AG04450 (cell line): ENCODE results near the gene CISD3. TPM values are rescaled to one million over a fixed set of nuclear protein-coding genes. Genes with fewer than 3 reads are reported as not detected.

Experiments
- CTCF ChIA-PET: fragments of 300-600, 350-600 bp; formaldehyde crosslinking; extraction: SDS; loops from one replicate; lab custom pipeline; 2022; ENCODE audit warnings: antibody characterized with exemption, inconsistent platforms; lab: Charles Lee
- POLR2A ChIA-PET: fragments of 350-600 bp; formaldehyde crosslinking; extraction: SDS; loops from one replicate; lab custom pipeline; 2021; ENCODE audit warnings: antibody characterized with exemption, inconsistent platforms; lab: Yijun Ruan, JAX
- DNase-seq: peaks from one replicate; pipeline ENCODE4 v3.0.0-alpha.2; 2011; ENCODE audit warnings: low read depth, low spot score
- H3K27ac ChIP-seq: one replicate; pipeline ENCODE4 v1.5.1; 2012; ENCODE audit warnings: low read depth, low read length, control low read depth
- H3K27me3 ChIP-seq: one replicate; pipeline ENCODE4 v1.6.0; 2012; ENCODE audit warnings: low read length; ENCODE audit not compliant: control insufficient read depth, insufficient read depth
- H3K4me3 ChIP-seq: 2 replicates; pipeline ENCODE4 v1.5.1; 2011; ENCODE audit warnings: mild to moderate bottlenecking, low read depth, low read length, control low read depth
- H3K9me3 ChIP-seq: 2 replicates; pipeline ENCODE4 v1.5.1; 2012; ENCODE audit warnings: low read length; ENCODE audit not compliant: control insufficient read depth, insufficient read depth
- polyA plus RNA-seq: library from polyadenylated mRNA; depleted of rRNA; stranded (reverse); fragments of >200 nt; gene quantifications from 2 replicates; pipeline ENCODE4 v1.2.3, GENCODE V29; 2011
- TF ChIP-seq, protein P1 (sequence below): IDR thresholded peaks from 2 replicates; pipeline ENCODE4 v1.5.1; 2011; ENCODE audit warnings: low read depth, low read length, control low read depth, inconsistent platforms

Gene CISD3
- polyA plus RNA-seq, 1 experiment = 6.5 TPM

DNA sequence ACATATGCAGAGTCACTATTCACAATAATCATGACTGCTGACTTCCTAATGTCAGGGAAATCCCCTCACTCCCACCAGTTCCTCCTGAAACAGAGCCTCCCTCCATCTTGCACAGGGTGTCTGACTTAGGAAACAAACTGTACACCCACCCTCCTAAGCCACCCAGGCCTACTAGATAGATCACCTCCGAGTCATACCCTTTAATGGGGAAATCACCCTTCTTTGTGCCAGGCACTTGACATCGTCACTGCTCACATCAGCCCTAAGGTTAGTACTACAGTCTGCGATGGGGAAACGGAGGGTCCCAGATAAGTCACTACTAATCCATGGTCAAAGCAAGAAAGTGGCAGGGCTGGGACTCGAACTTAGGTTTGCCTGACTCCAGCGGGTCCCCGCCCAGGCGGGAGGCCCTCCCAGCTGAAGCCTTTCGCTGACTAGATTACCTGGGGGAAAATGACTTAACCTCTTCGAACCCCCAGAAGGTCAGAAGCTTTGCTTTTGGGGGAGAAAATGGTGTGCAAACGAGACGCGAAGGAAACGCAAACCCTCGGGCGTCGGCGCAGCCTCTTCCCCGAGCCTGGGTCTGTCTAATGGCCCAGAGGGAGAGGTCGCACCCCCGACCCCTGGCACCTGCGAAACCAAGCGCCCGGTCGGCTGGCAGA lies 28.5 kb upstream of the CISD3 start:
- DNase-seq = no peak
- peak overlapping the region; percentile 77 for H3K27ac ChIP-seq
- POLR2A ChIA-PET = interaction anchor here (0.7 kb wide), 1 partner anchor 119 kb away, joined by 3 read pairs; no protein-coding TSS in a partner anchor
- peak overlapping the region; percentile 64 for H3K4me3 ChIP-seq
- CTCF ChIA-PET = interaction anchor here (0.7 kb wide), 1 partner anchor 43 kb away, joined by 3 read pairs; no protein-coding TSS in a partner anchor
- TF ChIP-seq, protein P1, sequence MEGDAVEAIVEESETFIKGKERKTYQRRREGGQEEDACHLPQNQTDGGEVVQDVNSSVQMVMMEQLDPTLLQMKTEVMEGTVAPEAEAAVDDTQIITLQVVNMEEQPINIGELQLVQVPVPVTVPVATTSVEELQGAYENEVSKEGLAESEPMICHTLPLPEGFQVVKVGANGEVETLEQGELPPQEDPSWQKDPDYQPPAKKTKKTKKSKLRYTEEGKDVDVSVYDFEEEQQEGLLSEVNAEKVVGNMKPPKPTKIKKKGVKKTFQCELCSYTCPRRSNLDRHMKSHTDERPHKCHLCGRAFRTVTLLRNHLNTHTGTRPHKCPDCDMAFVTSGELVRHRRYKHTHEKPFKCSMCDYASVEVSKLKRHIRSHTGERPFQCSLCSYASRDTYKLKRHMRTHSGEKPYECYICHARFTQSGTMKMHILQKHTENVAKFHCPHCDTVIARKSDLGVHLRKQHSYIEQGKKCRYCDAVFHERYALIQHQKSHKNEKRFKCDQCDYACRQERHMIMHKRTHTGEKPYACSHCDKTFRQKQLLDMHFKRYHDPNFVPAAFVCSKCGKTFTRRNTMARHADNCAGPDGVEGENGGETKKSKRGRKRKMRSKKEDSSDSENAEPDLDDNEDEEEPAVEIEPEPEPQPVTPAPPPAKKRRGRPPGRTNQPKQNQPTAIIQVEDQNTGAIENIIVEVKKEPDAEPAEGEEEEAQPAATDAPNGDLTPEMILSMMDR = no peak
- peaks cover 3% of the 10 kb centered on the region for H3K27me3 ChIP-seq
- no peaks in the 10 kb centered on the region; the same call in 1 of the 2 replicates for H3K9me3 ChIP-seq

DNA sequence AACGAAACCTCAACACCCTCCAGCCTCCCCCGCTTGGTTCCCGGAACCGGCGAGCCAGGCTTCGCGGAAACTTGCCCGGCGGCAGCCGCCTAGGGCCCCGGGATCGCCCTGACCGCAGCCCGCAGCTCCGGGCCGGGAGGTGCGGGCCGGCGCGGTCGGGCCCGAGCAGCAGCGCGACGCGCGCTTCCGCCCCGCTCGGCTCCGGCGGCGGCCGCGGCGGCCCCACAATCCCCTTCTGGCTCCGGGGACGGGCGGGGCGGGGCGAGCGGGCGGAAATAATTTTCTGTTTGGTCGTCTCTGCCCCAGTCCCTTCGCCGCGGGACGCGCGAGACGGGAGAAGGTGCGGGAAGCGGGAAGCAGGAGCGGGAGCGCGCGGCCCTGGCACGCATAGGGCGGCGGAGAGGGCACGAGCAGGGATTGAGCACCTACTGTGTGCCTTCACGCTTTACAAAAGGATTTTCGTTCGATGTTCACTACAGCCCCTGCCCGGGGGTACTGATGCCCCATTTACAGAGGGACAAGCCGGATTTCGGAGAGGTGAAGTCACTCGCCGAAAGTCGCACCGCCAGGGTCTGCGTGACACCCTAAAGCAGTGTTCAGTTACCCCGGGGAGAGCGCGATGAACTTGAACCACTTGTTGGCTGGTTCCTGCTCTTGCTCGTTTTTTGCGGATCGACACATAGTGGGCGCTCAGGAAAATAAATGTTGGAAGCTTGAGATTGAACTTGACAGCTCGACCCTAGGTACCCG lies 27.8 kb upstream of the CISD3 start:
- ChIA-PET CTCF (interaction anchor here (0.7 kb wide), 1 partner anchor 44 kb away, joined by 3 read pairs; no protein-coding TSS in a partner anchor), POLR2A (no interaction called here)
- Histone ChIP-seq H3K4me3 (peak overlapping the region; percentile 71), H3K27ac (peak overlapping the region; percentile 77), H3K27me3 (peaks cover 3% of the 10 kb centered on the region), H3K9me3 (no peaks in the 10 kb centered on the region; the same call in 1 of the 2 replicates)
- TF ChIP-seq, protein P1 = no peak
- peak; percentile 55 for DNase-seq

DNA sequence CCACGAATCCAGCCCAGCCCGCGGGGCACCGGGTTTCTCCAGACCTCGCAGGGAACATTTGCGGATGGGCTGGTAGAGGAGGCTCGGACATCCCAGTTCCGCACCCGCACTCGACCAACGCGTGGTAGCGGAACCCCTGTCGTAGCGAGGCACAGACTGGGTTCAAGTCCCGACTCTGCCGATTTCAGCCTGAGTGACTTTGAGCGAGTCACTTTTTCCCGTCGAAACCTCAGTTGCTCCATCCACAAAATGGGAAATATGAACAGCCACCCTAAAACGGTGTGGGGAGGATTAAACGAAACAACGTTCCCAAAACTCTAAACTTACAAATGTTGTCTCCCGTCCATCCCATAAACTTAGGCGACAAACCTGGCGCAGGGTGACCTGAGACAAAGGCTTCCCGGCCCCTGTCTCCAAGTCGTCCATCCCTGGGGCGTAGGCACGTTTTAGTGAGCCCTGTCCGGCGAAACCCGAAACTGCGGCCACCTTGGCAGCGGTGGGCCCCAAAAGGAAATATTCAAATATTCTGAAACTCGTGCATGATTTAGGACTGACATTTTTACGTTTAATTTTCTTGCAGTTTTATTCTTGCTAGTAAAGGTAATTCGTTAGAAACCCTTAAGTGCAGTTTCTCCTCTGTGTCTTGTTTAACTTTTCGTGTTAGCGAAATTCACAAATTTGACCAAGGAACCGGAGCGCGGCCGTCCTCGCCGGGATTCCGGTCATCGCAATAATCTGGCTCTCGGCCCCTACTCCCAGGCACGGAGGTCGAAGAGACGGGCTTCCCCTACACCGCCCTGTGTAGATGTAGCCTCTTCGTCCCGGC lies 27.0 kb upstream of the CISD3 start:
- Histone ChIP-seq H3K27ac (peak overlapping the region; percentile 65), H3K9me3 (no peaks in the 10 kb centered on the region; the same call in 1 of the 2 replicates), H3K27me3 (peaks cover under 1% of the 10 kb centered on the region), H3K4me3 (peak overlapping the region; percentile 71)
- no peak for DNase-seq
- ChIA-PET CTCF (no interaction called here), POLR2A (no interaction called here)
- TF ChIP-seq, protein P1 = no peak

- peak overlapping the region; percentile 81 for H3K27ac ChIP-seq
- no peaks in the 10 kb centered on the region for H3K27me3 ChIP-seq
- peak overlapping the region; percentile 71 for H3K4me3 ChIP-seq
- POLR2A ChIA-PET = interaction anchor here (0.6 to 1.1 kb wide), 2 partner anchors 16 to 26 kb away, joined by 3 to 6 read pairs; no protein-coding TSS in a partner anchor
- DNase-seq = no peak
- no peaks in the 10 kb centered on the region; the same call in 1 of the 2 replicates for H3K9me3 ChIP-seq
- CTCF ChIA-PET = interaction anchor here (0.6 to 2.3 kb wide), 2 partner anchors 31 to 278 kb away, joined by 3 to 6 read pairs; no protein-coding TSS in a partner anchor
- TF ChIP-seq, protein P1 = no peak
These were observed 26.2 kb upstream of the CISD3 start for GRCh38 chr17:38703742-38704605.
